HCT116 (cell line): Measurements from ENCODE around the gene OR12D2. TPM values are rescaled to one million over a fixed set of nuclear protein-coding genes. Genes with fewer than 3 reads are reported as not detected.

Experiments
- ATAC-seq: fragments of 200-7000 bp; cut with Tn5 transposase; 2 replicates; pipeline ENCODE4 v1.9.1; 2020; ENCODE audit warnings: mild to moderate bottlenecking, moderate library complexity
- BruUV-seq: library from RNA; stranded (reverse); fragments of 400-500 nt; replicated peaks from 2 replicates; lab custom pipeline; 2021; lab: Mats Ljungman, UMichigan
- CTCF ChIA-PET: fragments of 300-600 bp; sonication (Branson Sonifier 250); formaldehyde crosslinking; loops from one replicate; lab custom pipeline; 2021; ENCODE audit warnings: antibody characterized with exemption; lab: Charles Lee
- POLR2A ChIA-PET: fragments of 300-600, 350-600 bp; sonication (Branson Sonifier 250); formaldehyde crosslinking; loops from one replicate; lab custom pipeline; 2021; ENCODE audit warnings: antibody characterized with exemption; lab: Charles Lee
- RAD21 ChIA-PET, 2 experiments: fragments of 300-600 bp; sonication (Branson Sonifier 250); formaldehyde crosslinking; loops; one replicate each; lab custom pipeline; 2023; ENCODE audit warnings: low total read pairs in 2 of 2; ENCODE audit not compliant: uncharacterized antibody in 2 of 2, unreplicated experiment in 2 of 2, low non-redundant PET in 1 of 2; lab: Charles Lee
- DNase-seq: peaks from one replicate; pipeline ENCODE4 v3.0.0-alpha.2; 2010; ENCODE audit warnings: low read depth, low spot score
- H2AFZ ChIP-seq: fragments of 200-600 bp; shearing (Covaris generic), sonication (generic); 2 replicates; pipeline ENCODE4 v1.6.1; 2017; ENCODE audit warnings: low read depth, mixed run types, mixed read lengths, antibody characterized with exemption, low read length; ENCODE audit not compliant: poor library complexity, severe bottlenecking
- H3K27ac ChIP-seq: 2 replicates; pipeline ENCODE4 v1.5.1; 2012; ENCODE audit warnings: low read depth, low read length
- H3K27me3 ChIP-seq: fragments of 200-600 bp; sonication (generic); 2 replicates; pipeline ENCODE4 v1.6.1; 2016; ENCODE audit warnings: mixed run types, low read length, mixed read lengths; ENCODE audit not compliant: insufficient read depth
- H3K36me3 ChIP-seq, 2 experiments: fragments of 200-500 bp in 1 of 2; fragments of 200-600 bp in 1 of 2; sonication (Bioruptor generic) in 1 of 2; sonication (generic) in 1 of 2; 2 replicates each; pipeline versions ENCODE4 v1.5.1 to v1.6.1; 2014 to 2016; ENCODE audit warnings: low read length in 2 of 2, inconsistent platforms in 1 of 2, mixed read lengths in 1 of 2, mixed run types in 1 of 2; ENCODE audit not compliant: insufficient read depth in 2 of 2, control insufficient read depth in 1 of 2
- H3K4me1 ChIP-seq, 2 experiments: fragments of 200-600 bp in 1 of 2; sonication (generic) in 1 of 2; 2 replicates each; pipeline versions ENCODE4 v1.5.1 to v1.6.1; 2012 to 2017; ENCODE audit warnings: low read length in 2 of 2, inconsistent platforms in 1 of 2, mild to moderate bottlenecking in 1 of 2, mixed read lengths in 1 of 2, mixed run types in 1 of 2, moderate library complexity in 1 of 2; ENCODE audit not compliant: insufficient read depth in 2 of 2, control insufficient read depth in 1 of 2
- H3K4me2 ChIP-seq: fragments of 200-600 bp; sonication (generic); 2 replicates; pipeline ENCODE4 v1.6.1; 2017; ENCODE audit warnings: mixed run types, low read length, mixed read lengths
- H3K4me3 ChIP-seq, 2 experiments: fragments of 200-600 bp in 1 of 2; sonication (generic) in 1 of 2; replicated peaks in 1 of 2; 2 replicates each; pipeline ENCODE4 v1.5.1; 2011 to 2016; ENCODE audit warnings: low read length in 2 of 2, control low read depth in 1 of 2, low read depth in 1 of 2, mild to moderate bottlenecking in 1 of 2, mixed read lengths in 1 of 2, mixed run types in 1 of 2
- H3K79me2 ChIP-seq: fragments of 200-600 bp; sonication (generic); 2 replicates; pipeline ENCODE4 v1.6.1; 2017; ENCODE audit warnings: mild to moderate bottlenecking, mixed run types, low read length, moderate library complexity, mixed read lengths; ENCODE audit not compliant: insufficient read depth
- H3K9ac ChIP-seq: fragments of 200-600 bp; sonication (generic); 2 replicates; pipeline ENCODE4 v1.6.1; 2016; ENCODE audit warnings: low read length, mixed read lengths
- H3K9me2 ChIP-seq: fragments of 200-600 bp; sonication (generic), shearing (Covaris generic); 2 replicates; pipeline ENCODE4 v1.6.1; 2017; ENCODE audit warnings: mixed run types, mild to moderate bottlenecking, moderate library complexity; ENCODE audit not compliant: insufficient read depth
- H3K9me3 ChIP-seq, 2 experiments: fragments of 200-500 bp in 1 of 2; fragments of 200-600 bp in 1 of 2; sonication (Bioruptor generic) in 1 of 2; sonication (generic) in 1 of 2; 2 replicates each; pipeline ENCODE4 v1.6.1; 2014 to 2017; ENCODE audit warnings: low read length in 2 of 2, mixed read lengths in 2 of 2, inconsistent platforms in 1 of 2, low read depth in 1 of 2, mild to moderate bottlenecking in 1 of 2, mixed run types in 1 of 2, moderate library complexity in 1 of 2; ENCODE audit not compliant: control insufficient read depth in 1 of 2, insufficient read depth in 1 of 2
- H4K20me1 ChIP-seq: fragments of 200-600 bp; sonication (generic), shearing (Covaris generic); 2 replicates; pipeline ENCODE4 v1.6.1; 2017; ENCODE audit warnings: mixed run types, mild to moderate bottlenecking, moderate library complexity; ENCODE audit not compliant: insufficient read depth
- ATF3 ChIP-seq: IDR thresholded peaks from 2 replicates; pipeline ENCODE4 v1.6.1; 2012
- CEBPB ChIP-seq: IDR thresholded peaks from 2 replicates; pipeline ENCODE4 v1.6.1; 2012; ENCODE audit warnings: low read depth
- CTCF ChIP-seq, 3 experiments: fragments of 200-600 bp in 1 of 3; sonication (generic) in 1 of 3; IDR thresholded peaks in 2 of 3; conservative IDR thresholded peaks in 1 of 3; 2 replicates each; pipeline ENCODE4 v1.5.1; 2012 to 2017; ENCODE audit warnings: low read depth in 2 of 3, low read length in 2 of 3, antibody characterized with exemption in 1 of 3, borderline replicate concordance in 1 of 3, control low read depth in 1 of 3, mild to moderate bottlenecking in 1 of 3, mixed read lengths in 1 of 3, mixed run types in 1 of 3, moderate library complexity in 1 of 3; ENCODE audit not compliant: insufficient read depth in 1 of 3
- EGR1 ChIP-seq: IDR thresholded peaks from 2 replicates; pipeline ENCODE4 v1.6.1; 2012; ENCODE audit warnings: low read depth
- ELF1 ChIP-seq: IDR thresholded peaks from 2 replicates; pipeline ENCODE4 v1.6.1; 2012; ENCODE audit warnings: low read depth, borderline replicate concordance
- EZH2 ChIP-seq: fragments of 200-600 bp; sonication (generic); IDR thresholded peaks from 2 replicates; pipeline ENCODE4 v1.6.1; 2017; ENCODE audit warnings: antibody characterized with exemption, mixed run types
- EZH2phosphoT487 ChIP-seq: fragments of 200-600 bp; IDR thresholded peaks from 2 replicates; pipeline ENCODE4 v1.6.1; 2018; ENCODE audit warnings: antibody characterized with exemption, borderline replicate concordance
- FOSL1 ChIP-seq: IDR thresholded peaks from 2 replicates; pipeline ENCODE4 v1.6.1; 2012; ENCODE audit warnings: low read depth
- JUND ChIP-seq: IDR thresholded peaks from 2 replicates; pipeline ENCODE4 v1.6.1; 2012
- POLR2AphosphoS5 ChIP-seq: IDR thresholded peaks from 2 replicates; pipeline ENCODE4 v1.6.1; 2011; ENCODE audit warnings: mild to moderate bottlenecking, low read depth, low read length, moderate library complexity
- RAD21 ChIP-seq: IDR thresholded peaks from 2 replicates; pipeline ENCODE4 v1.6.1; 2012; ENCODE audit warnings: low read depth, mild to moderate bottlenecking
- SIN3A ChIP-seq: IDR thresholded peaks from 2 replicates; pipeline ENCODE4 v1.6.1; 2012; ENCODE audit warnings: low read depth
- SP1 ChIP-seq: IDR thresholded peaks from 2 replicates; pipeline ENCODE4 v1.6.1; 2012; ENCODE audit warnings: low read depth
- SRF ChIP-seq: IDR thresholded peaks from 2 replicates; pipeline ENCODE4 v1.6.1; 2012; ENCODE audit warnings: low read depth
- TCF7L2 ChIP-seq: IDR thresholded peaks from 2 replicates; pipeline ENCODE4 v1.7.0; 2011; ENCODE audit warnings: borderline replicate concordance, inconsistent platforms; ENCODE audit not compliant: insufficient read depth, insufficient read length; ENCODE audit errors: extremely low read depth
- YY1 ChIP-seq: IDR thresholded peaks from 2 replicates; pipeline ENCODE4 v1.6.1; 2011; ENCODE audit warnings: low read length, low read depth, moderate library complexity, mild to moderate bottlenecking; ENCODE audit not compliant: insufficient replicate concordance; ENCODE audit errors: extremely low read depth
- ZBTB33 ChIP-seq: IDR thresholded peaks from 2 replicates; pipeline ENCODE4 v1.6.1; 2011; ENCODE audit warnings: mild to moderate bottlenecking, low read length, moderate library complexity; ENCODE audit not compliant: insufficient replicate concordance; ENCODE audit errors: extremely low read depth
- ZFX ChIP-seq: fragments of 450-650 bp; IDR thresholded peaks from 2 replicates; pipeline ENCODE4 v1.6.1; 2017
- ZNF274 ChIP-seq: fragments of 200-500 bp; sonication (Bioruptor generic); IDR thresholded peaks from 2 replicates; pipeline ENCODE4 v1.6.1; 2014; ENCODE audit warnings: mild to moderate bottlenecking, low read depth, low read length, inconsistent platforms
- intact Hi-C: fragments of 100-400 bp; cut with micrococcal nuclease; formaldehyde crosslinking; loops from 2 replicates; pipeline ENCODE4 v1.10.0; 2022
- total RNA-seq: library from RNA; stranded (reverse); gene quantifications from one replicate; pipeline ENCODE4 v1.2.1, GENCODE V29; 2021; ENCODE audit not compliant: unreplicated experiment
- TF ChIP-seq, protein P1 (sequence below): IDR thresholded peaks from 2 replicates; pipeline ENCODE4 v1.6.1; 2012

The OR12D2 gene
- total RNA-seq, 1 experiment from 2014 or later: not detected

GRCh38 chr6:29425075-29425474 is 29.6 kb downstream of the OR12D2 start:
- TF ChIP-seq EZH2: no peak
- TF ChIP-seq ATF3: no peak
- TF ChIP-seq ELF1: no peak
- no peak for TF ChIP-seq JUND
- TF ChIP-seq RAD21: no peak
- TF ChIP-seq TCF7L2: no peak
- TF ChIP-seq CEBPB: no peak
- no peak for TF ChIP-seq YY1
- no peak for TF ChIP-seq SRF
- TF ChIP-seq FOSL1: no peak
- no peak for TF ChIP-seq ZFX
- TF ChIP-seq POLR2AphosphoS5: no peak
- TF ChIP-seq, protein P1, sequence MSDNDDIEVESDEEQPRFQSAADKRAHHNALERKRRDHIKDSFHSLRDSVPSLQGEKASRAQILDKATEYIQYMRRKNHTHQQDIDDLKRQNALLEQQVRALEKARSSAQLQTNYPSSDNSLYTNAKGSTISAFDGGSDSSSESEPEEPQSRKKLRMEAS: no peak
- TF ChIP-seq EGR1: no peak
- TF ChIP-seq SIN3A: no peak
- TF ChIP-seq CTCF (IDR thresholded peaks at IDR 0.05 in 2 of 3, conservative IDR thresholded peaks at IDR 0.05 in 1 of 3; ENCODE audit: borderline replicate concordance in 1 of 3, insufficient read depth in 1 of 3, low read depth in 2 of 3, low read length in 2 of 3): no peak
- no peak for TF ChIP-seq ZBTB33
- no peak for TF ChIP-seq EZH2phosphoT487
- TF ChIP-seq ZNF274: no peak
- no peak for TF ChIP-seq SP1
- ChIA-PET CTCF (no interaction called here), POLR2A (no interaction called here), RAD21 (no interaction called here)
- H3K36me3 ChIP-seq: no peaks in the 10 kb centered on the region
- BruUV-seq: no TSS peak
- H3K4me3 ChIP-seq: no peak overlapping the region
- no peak overlapping the region for H2AFZ ChIP-seq
- peaks cover 2% of the 10 kb centered on the region; the same call in 1 of the 2 replicates for H3K27me3 ChIP-seq
- intact Hi-C loops: no loop called here
- no peaks in the 10 kb centered on the region for H3K79me2 ChIP-seq
- no peaks in the 10 kb centered on the region for H3K9me3 ChIP-seq
- H3K4me1 ChIP-seq: no peaks in the 10 kb centered on the region
- H3K9me2 ChIP-seq: no peaks in the 10 kb centered on the region
- H4K20me1 ChIP-seq: no peaks in the 10 kb centered on the region
- ATAC-seq: no peak
- DNase-seq: no peak
- no peak overlapping the region for H3K27ac ChIP-seq
- H3K9ac ChIP-seq: no peak overlapping the region
- H3K4me2 ChIP-seq: no peak overlapping the region
